ENCODE data around the gene SLC34A1.
A peak's percentile ranks its signal among the peaks of the same experiment; 100 is the strongest.

SLC34A1 gene

DNA sequence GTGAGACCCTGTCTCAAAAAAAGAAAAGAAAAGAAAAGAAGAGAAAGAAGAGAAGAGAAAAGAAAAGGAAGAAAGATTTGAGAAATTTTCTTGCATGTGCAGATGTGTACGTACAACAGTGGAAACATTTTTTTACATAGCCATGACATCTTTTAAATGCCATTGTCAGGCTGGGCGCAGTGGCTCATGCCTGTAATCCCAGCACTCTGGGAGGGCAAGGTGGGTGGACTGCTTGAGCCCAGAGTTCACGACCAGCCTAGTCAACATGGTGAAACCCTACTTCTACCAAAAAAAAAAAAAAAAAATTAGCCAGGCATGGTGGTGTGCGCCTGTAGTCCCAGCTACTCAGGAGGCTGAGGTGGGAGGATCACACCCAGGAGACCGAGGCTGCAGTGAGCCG lies 39.3 kb upstream of the SLC34A1 start:
- Histone ChIP-seq H3K27ac (ENCODE audit: insufficient read depth, low read length, poor library complexity, severe bottlenecking) (no peak overlapping the region), H3K4me1 (ENCODE audit: control insufficient read depth, insufficient read depth, low read length, poor library complexity, severe bottlenecking) (peaks cover 3% of the 10 kb centered on the region), H3K27me3 (replicated peaks; ENCODE audit: control insufficient read depth, insufficient read depth, low read length, poor library complexity, severe bottlenecking) (no peaks in the 10 kb centered on the region), H3K36me3 (ENCODE audit: control insufficient read depth, insufficient read depth, low read length) (peaks cover 25% of the 10 kb centered on the region), H3K9me3 (ENCODE audit: control insufficient read depth, low read length) (no peaks in the 10 kb centered on the region), H3K4me3 (ENCODE audit: insufficient read depth, low read depth, low read length, poor library complexity, severe bottlenecking) (no peak overlapping the region)
- DNase-seq, result no peak

DNA sequence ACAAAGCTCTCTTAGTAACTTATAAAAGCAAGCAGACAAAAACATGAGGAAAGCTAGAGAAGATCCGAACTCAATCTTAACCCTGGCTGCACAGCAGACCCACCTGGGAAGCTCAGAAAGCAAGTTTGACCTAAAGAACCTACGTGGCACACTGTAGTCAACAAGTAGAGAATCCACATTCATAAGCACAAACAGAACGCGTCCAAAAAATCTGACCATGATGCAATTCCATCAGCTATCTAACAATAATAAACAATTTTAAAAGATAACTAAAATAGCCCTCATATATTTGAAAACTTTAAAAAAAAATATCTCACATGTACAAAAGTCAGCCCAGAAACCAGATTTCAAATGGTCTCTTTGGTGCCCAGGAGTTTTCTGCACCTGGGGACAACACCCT lies 37.4 kb upstream of the SLC34A1 start:
- H3K4me3 ChIP-seq (ENCODE audit: insufficient read depth, low read depth, low read length, poor library complexity, severe bottlenecking), result no peak overlapping the region
- H3K27ac ChIP-seq (ENCODE audit: insufficient read depth, low read length, poor library complexity, severe bottlenecking), result no peak overlapping the region
- H3K9me3 ChIP-seq (ENCODE audit: control insufficient read depth, low read length), result no peaks in the 10 kb centered on the region
- peaks cover 17% of the 10 kb centered on the region for H3K4me1 ChIP-seq (ENCODE audit: control insufficient read depth, insufficient read depth, low read length, poor library complexity, severe bottlenecking)
- peaks cover 21% of the 10 kb centered on the region for H3K36me3 ChIP-seq (ENCODE audit: control insufficient read depth, insufficient read depth, low read length)
- no peak for DNase-seq
- H3K27me3 ChIP-seq (replicated peaks; ENCODE audit: control insufficient read depth, insufficient read depth, low read length, poor library complexity, severe bottlenecking), result no peaks in the 10 kb centered on the region

DNA sequence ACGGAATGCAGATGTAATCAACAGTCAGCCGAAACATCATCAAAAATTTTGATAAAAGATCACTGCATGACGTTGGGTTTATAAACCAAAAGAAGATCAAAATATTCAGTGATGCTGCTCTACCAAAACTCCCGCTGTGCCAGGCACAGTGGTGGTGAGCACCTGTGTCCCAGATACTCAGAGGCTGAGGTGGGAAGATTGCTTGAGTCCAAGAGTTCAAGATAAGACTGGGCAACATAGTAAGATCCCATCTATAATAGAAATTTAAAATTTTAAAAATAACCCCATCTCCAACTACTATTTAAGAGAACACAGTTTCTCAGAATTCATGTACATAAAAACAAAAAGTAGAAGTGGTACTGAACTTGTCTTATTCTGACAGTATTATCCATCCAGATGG lies 36.5 kb upstream of the SLC34A1 start:
- H3K9me3 ChIP-seq (ENCODE audit: control insufficient read depth, low read length), result no peaks in the 10 kb centered on the region
- no peak overlapping the region for H3K27ac ChIP-seq (ENCODE audit: insufficient read depth, low read length, poor library complexity, severe bottlenecking)
- peaks cover 21% of the 10 kb centered on the region for H3K36me3 ChIP-seq (ENCODE audit: control insufficient read depth, insufficient read depth, low read length)
- peaks cover 22% of the 10 kb centered on the region for H3K4me1 ChIP-seq (ENCODE audit: control insufficient read depth, insufficient read depth, low read length, poor library complexity, severe bottlenecking)
- H3K4me3 ChIP-seq (ENCODE audit: insufficient read depth, low read depth, low read length, poor library complexity, severe bottlenecking), result no peak overlapping the region
- H3K27me3 ChIP-seq (replicated peaks; ENCODE audit: control insufficient read depth, insufficient read depth, low read length, poor library complexity, severe bottlenecking), result no peaks in the 10 kb centered on the region
- DNase-seq, result no peak

DNA sequence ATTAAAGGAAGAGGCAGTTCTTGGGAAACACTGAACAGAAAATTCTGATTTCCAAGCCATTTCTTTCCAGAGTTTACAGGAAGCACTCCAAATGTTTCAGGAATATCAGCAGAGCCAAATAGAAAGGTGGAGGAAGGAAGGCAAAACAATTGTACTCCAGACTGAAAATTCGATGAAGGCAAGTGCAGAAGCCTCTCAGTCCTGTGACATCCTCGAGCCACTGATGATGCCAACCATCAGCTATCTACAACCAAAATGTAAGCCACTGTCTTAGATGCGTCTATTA lies 34.9 kb upstream of the SLC34A1 start:
- H3K27me3 ChIP-seq (replicated peaks; ENCODE audit: control insufficient read depth, insufficient read depth, low read length, poor library complexity, severe bottlenecking), result no peaks in the 10 kb centered on the region
- no peak overlapping the region for H3K4me3 ChIP-seq (ENCODE audit: insufficient read depth, low read depth, low read length, poor library complexity, severe bottlenecking)
- peaks cover 21% of the 10 kb centered on the region for H3K36me3 ChIP-seq (ENCODE audit: control insufficient read depth, insufficient read depth, low read length)
- no peak for DNase-seq
- H3K27ac ChIP-seq (ENCODE audit: insufficient read depth, low read length, poor library complexity, severe bottlenecking), result no peak overlapping the region
- H3K9me3 ChIP-seq (ENCODE audit: control insufficient read depth, low read length), result no peaks in the 10 kb centered on the region
- H3K4me1 ChIP-seq (ENCODE audit: control insufficient read depth, insufficient read depth, low read length, poor library complexity, severe bottlenecking), result peaks cover 22% of the 10 kb centered on the region

DNA sequence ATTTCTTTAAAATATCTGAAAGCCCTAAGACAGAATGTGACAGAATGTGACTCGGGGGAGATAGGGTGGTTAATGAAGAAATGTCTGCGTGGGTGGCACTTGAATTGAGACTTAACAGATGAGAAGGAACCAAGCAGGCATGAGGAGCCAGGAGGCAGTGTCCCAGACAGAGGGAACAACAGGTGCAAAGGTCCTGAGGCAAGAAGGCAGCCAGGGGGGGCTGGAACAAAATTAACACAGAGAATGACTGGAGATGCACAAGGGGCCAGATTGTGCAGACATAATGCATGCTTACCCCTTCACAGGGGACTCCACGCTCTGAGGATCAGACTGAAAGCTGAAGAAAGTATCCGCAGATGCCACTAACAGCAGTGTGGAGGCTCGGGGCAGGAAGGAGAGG lies 34.5 kb upstream of the SLC34A1 start:
- no peaks in the 10 kb centered on the region for H3K9me3 ChIP-seq (ENCODE audit: control insufficient read depth, low read length)
- H3K27ac ChIP-seq (ENCODE audit: insufficient read depth, low read length, poor library complexity, severe bottlenecking), result no peak overlapping the region
- no peak overlapping the region for H3K4me3 ChIP-seq (ENCODE audit: insufficient read depth, low read depth, low read length, poor library complexity, severe bottlenecking)
- H3K27me3 ChIP-seq (replicated peaks; ENCODE audit: control insufficient read depth, insufficient read depth, low read length, poor library complexity, severe bottlenecking), result no peaks in the 10 kb centered on the region
- peaks cover 22% of the 10 kb centered on the region for H3K4me1 ChIP-seq (ENCODE audit: control insufficient read depth, insufficient read depth, low read length, poor library complexity, severe bottlenecking)
- peaks cover 21% of the 10 kb centered on the region for H3K36me3 ChIP-seq (ENCODE audit: control insufficient read depth, insufficient read depth, low read length)
- no peak for DNase-seq

DNA sequence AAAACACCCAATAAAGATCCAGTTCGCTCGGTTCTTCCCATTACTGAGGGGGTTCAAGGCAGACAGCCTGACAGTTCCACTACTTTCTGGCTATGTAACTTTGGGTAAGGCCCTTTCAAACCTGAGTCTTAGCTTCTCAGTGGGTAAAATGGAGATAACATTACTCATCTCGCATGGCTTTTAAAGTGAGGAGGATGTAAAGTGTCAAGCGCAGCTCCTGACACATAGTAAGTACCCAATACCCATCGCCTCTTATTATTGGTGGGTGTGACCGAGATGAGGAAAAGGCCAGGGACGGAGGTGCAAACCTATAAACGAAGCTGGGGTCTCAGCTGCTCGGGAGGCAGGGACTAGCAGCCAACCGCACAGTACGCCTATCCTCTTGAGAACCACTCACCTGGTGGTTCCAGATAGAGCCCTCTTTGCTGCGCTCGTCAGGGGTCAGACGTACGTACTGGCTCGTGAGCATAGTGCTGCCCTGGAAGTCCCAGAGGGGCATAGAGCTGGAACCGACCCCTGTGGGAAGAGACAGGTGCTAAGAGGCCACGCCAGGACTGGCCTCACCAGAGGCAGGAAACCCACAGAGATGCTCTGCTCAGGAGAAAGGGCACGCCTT lies 33.4 kb upstream of the SLC34A1 start:
- Histone ChIP-seq H3K36me3 (ENCODE audit: control insufficient read depth, insufficient read depth, low read length) (peaks cover 21% of the 10 kb centered on the region), H3K4me3 (ENCODE audit: insufficient read depth, low read depth, low read length, poor library complexity, severe bottlenecking) (peak overlapping the region; percentile 79), H3K27me3 (replicated peaks; ENCODE audit: control insufficient read depth, insufficient read depth, low read length, poor library complexity, severe bottlenecking) (no peaks in the 10 kb centered on the region), H3K9me3 (ENCODE audit: control insufficient read depth, low read length) (no peaks in the 10 kb centered on the region), H3K4me1 (ENCODE audit: control insufficient read depth, insufficient read depth, low read length, poor library complexity, severe bottlenecking) (peaks cover 22% of the 10 kb centered on the region), H3K27ac (ENCODE audit: insufficient read depth, low read length, poor library complexity, severe bottlenecking) (peak overlapping the region; percentile 94)
- DNase-seq, result no peak

DNA sequence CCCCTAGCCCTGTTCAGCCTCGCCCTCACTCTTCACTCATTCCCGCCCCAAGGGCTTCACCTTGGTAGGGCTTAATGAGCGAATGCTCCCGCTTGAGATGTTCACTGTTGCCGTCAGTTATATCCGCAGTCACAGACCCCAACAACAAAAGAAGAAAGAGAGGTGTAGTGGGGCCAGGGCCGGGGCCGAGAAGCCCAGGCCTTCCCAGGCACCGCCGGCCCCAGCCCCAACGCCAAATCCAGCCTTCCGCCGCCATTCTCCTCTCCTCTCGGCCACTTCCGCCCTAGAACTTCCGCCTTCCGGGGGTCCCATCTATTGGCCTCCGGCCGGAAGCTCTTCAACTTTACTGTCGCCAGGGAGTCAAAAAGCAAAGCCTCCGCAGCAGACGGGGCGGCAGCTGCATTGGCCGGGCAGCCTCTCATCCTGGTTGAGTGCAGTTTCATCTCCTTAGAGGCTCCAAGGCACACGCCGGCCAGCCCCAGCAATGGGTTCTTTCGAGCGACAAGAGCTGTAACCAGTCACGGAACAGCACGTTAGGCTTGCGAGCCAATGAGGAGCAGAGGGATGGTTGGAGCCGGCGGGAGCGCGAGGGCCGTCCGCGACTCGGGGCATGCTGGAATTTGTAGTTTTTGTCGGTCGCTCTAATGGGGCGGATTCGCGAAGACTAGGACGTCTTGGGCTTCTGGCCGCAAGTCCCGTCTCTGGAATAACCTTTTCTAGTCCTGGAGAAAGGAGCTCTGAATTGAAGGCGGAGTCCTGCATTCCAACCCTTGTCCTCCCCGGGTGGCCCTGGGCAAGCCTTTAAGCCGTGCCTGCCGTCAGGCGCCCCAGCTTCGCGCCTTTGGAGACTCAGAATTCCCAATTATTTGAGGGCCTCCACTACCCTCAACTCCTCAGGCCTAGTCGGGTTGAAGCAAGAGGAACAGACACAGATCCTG lies 32.6 kb upstream of the SLC34A1 start, which contains the start of gene LMAN2:
LMAN2 (minus strand) TSS at position 277 of the 938 bp plus-strand sequence; CDS start at position 256, 21 bp downstream.
- Histone ChIP-seq H3K9me3 (ENCODE audit: control insufficient read depth, low read length) (no peaks in the 10 kb centered on the region), H3K4me3 (ENCODE audit: insufficient read depth, low read depth, low read length, poor library complexity, severe bottlenecking) (peak within 1 kb of the TSS; percentile 79), H3K27me3 (replicated peaks; ENCODE audit: control insufficient read depth, insufficient read depth, low read length, poor library complexity, severe bottlenecking) (no peaks in the 10 kb centered on the region), H3K27ac (ENCODE audit: insufficient read depth, low read length, poor library complexity, severe bottlenecking) (peak within 1 kb of the TSS; percentile 94), H3K4me1 (ENCODE audit: control insufficient read depth, insufficient read depth, low read length, poor library complexity, severe bottlenecking) (peaks cover 26% of the 10 kb centered on the region), H3K36me3 (ENCODE audit: control insufficient read depth, insufficient read depth, low read length) (peaks cover 18% of the 10 kb centered on the region)
- peak; percentile 77 to 89 (median 87) for DNase-seq

DNA sequence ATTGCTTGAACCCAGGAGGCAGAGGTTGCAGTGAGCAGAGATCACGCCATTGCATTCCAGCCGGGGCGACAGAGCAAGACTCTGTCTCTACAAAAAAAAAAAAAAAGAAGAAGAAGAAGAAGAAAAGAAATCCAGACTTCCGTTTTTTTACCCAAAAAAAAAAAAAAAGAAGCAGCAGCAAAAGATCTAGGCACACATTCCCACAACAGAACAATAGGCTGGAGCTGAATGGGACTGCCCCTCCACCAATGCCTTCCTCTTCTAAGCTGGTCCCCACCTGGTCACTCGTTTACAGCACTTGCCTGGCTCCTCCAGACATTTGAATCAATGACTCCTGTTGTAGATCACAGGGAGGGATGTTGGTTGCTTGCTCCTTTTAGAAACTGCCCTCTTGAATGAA lies 31.1 kb upstream of the SLC34A1 start:
- Histone ChIP-seq H3K36me3 (ENCODE audit: control insufficient read depth, insufficient read depth, low read length) (peaks cover 9% of the 10 kb centered on the region), H3K4me3 (ENCODE audit: insufficient read depth, low read depth, low read length, poor library complexity, severe bottlenecking) (no peak overlapping the region), H3K27me3 (replicated peaks; ENCODE audit: control insufficient read depth, insufficient read depth, low read length, poor library complexity, severe bottlenecking) (no peaks in the 10 kb centered on the region), H3K4me1 (ENCODE audit: control insufficient read depth, insufficient read depth, low read length, poor library complexity, severe bottlenecking) (peaks cover 35% of the 10 kb centered on the region), H3K27ac (ENCODE audit: insufficient read depth, low read length, poor library complexity, severe bottlenecking) (no peak overlapping the region), H3K9me3 (ENCODE audit: control insufficient read depth, low read length) (no peaks in the 10 kb centered on the region)
- no peak for DNase-seq

DNA sequence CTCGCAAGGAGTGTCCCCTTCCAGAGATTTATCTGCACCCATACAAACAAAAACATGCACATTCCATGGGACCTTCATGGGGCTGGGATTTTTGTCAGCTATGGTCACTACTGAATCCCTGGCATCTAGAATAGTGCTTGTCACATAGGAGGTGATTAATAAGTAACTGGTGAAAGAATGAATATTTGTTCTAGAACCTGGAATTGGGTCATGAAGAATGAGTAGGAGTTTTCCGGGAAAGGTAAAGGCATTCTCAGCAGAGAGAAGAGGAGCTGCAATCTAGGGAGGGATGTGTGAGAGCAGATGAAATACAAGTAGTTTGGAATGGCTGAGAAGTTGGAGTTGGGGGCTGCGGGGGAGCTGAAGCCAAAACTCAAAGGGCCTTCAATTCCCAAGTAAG lies 30.0 kb upstream of the SLC34A1 start:
- H3K27me3 ChIP-seq (replicated peaks; ENCODE audit: control insufficient read depth, insufficient read depth, low read length, poor library complexity, severe bottlenecking), result no peaks in the 10 kb centered on the region
- H3K4me1 ChIP-seq (ENCODE audit: control insufficient read depth, insufficient read depth, low read length, poor library complexity, severe bottlenecking), result peaks cover 44% of the 10 kb centered on the region
- H3K36me3 ChIP-seq (ENCODE audit: control insufficient read depth, insufficient read depth, low read length), result peaks cover 9% of the 10 kb centered on the region
- no peaks in the 10 kb centered on the region for H3K9me3 ChIP-seq (ENCODE audit: control insufficient read depth, low read length)
- no peak for DNase-seq
- H3K27ac ChIP-seq (ENCODE audit: insufficient read depth, low read length, poor library complexity, severe bottlenecking), result no peak overlapping the region
- H3K4me3 ChIP-seq (ENCODE audit: insufficient read depth, low read depth, low read length, poor library complexity, severe bottlenecking), result no peak overlapping the region

DNA sequence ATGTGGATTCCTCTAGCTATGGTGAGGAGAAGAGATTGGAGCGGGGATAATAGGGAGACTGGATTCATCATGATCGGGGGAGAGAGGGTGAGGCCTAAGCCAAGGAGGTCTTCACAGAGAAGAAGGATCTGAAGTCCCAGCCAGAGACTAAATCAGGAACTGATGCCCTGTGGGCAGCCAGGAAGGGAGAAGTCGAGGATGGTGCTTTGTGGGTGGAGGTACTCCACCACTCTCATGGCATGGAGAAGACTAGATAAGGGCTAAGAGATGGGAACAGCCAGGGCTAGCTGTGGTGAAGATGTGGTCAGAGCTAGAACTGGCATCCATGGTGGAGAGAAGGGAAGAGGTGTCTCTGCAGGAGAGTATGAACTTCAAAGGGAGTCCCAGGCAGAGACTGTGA lies 29.5 kb upstream of the SLC34A1 start:
- peaks cover 47% of the 10 kb centered on the region for H3K4me1 ChIP-seq (ENCODE audit: control insufficient read depth, insufficient read depth, low read length, poor library complexity, severe bottlenecking)
- no peak overlapping the region for H3K4me3 ChIP-seq (ENCODE audit: insufficient read depth, low read depth, low read length, poor library complexity, severe bottlenecking)
- no peaks in the 10 kb centered on the region for H3K27me3 ChIP-seq (replicated peaks; ENCODE audit: control insufficient read depth, insufficient read depth, low read length, poor library complexity, severe bottlenecking)
- peaks cover 4% of the 10 kb centered on the region for H3K36me3 ChIP-seq (ENCODE audit: control insufficient read depth, insufficient read depth, low read length)
- DNase-seq, result no peak
- H3K27ac ChIP-seq (ENCODE audit: insufficient read depth, low read length, poor library complexity, severe bottlenecking), result no peak overlapping the region
- H3K9me3 ChIP-seq (ENCODE audit: control insufficient read depth, low read length), result no peaks in the 10 kb centered on the region
